Measurements from ENCODE around the gene RELL2.

RELL2 gene

DNA sequence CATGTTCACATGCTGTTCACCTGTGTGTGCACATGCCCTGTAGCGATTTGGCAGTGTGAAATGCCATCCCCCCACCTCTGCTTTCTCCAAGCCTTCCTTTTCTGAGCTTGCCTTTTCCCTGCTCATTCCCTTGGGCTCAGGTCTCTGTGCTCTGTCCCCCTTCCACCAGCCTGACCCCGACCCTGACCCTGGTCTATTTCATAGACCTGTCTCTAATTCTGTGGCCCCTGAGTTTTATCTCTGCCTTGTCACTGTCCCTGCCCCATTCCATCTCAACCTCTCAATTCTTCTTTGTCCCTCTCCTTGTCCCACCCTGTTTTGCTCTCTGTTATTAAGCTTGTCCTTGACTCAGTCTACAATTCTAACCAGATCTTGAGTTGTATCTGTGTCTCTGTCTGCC, 44.5 kb downstream of the RELL2 start:
- DNase-seq, result no peak

- DNase-seq, result no peak
These were observed 45.2 kb downstream of the RELL2 start, which contains the start of gene ARAP3 for GRCh38 chr5:141681695-141682641. TSS of gene ARAP3 (minus strand) at chr5:141682230. CDS start at chr5:141680486, 1,744 bp downstream.

DNA sequence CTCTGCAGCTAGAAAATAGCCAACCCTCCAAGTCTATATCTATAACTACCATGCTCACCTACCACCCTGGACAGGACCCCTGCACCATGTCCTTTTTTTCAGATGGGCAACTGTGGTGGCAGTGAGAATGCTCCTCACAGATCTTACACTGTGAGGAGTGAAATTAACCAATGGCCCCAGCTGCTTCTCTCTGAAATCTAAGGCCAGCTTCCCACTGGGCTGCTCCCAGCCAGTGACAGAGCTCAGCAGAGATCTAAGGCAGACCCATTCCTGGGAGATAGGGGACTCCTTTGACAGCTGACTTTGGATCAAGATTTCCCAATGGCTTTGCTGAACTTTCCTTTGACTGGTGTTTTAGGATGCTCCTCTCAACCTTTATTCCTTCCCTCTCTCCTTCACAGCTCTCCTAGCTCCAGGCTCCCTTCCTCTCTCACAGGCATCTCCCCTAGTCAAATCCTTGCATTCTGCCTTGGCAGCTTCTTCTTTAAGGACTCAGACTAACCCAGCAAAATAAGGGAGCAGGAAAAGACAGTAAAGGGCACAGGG, 46.9 kb downstream of the RELL2 start:
- no peak for DNase-seq

DNA sequence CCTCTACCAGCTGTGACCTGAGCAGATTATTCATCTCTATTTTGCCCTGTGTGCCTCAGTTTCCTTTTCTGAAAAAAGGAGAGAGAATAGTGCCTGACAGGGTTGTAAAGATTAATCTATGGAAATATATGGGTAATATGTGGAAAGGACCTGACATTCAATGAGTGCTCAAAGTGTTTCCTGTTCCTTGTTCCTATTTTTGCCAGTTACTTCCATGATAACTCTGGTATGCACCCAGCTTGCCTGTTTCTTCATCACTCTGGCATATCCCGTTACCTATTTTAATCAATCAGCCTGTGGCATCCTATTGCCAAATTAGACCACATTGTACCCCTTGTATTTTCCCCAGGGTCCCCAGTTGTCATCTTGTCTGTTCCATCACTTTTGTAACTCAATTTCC, 48.8 kb downstream of the RELL2 start:
- no peak for DNase-seq

GRCh38 chr5:141686648-141687416, 50.0 kb downstream of the RELL2 start:
- no peak for DNase-seq

All from DMS153 (cell line).